Trophoblast cell (in vitro differentiated cells and primary cell): ENCODE results near the gene RNF168.

Experiments
- DNase-seq, 2 donors: peaks; one replicate each; pipeline ENCODE4 v3.0.0-alpha.2; 2016
- H2AFZ ChIP-seq: 2 replicates; pipeline ENCODE4 v1.6.1; 2013; ENCODE audit warnings: low read length, moderate library complexity, mild to moderate bottlenecking; ENCODE audit not compliant: insufficient read depth, poor library complexity
- H2AK5ac ChIP-seq: 2 replicates; pipeline ENCODE4 v1.6.1; 2013; ENCODE audit warnings: mild to moderate bottlenecking, low read length
- H2BK120ac ChIP-seq: 2 replicates; pipeline ENCODE4 v1.6.1; 2013; ENCODE audit warnings: low read length, mild to moderate bottlenecking, moderate library complexity; ENCODE audit not compliant: insufficient read depth, poor library complexity
- H2BK12ac ChIP-seq: 2 replicates; pipeline ENCODE4 v1.6.1; 2013; ENCODE audit warnings: mild to moderate bottlenecking, low read length, moderate library complexity
- H2BK5ac ChIP-seq: 2 replicates; pipeline ENCODE4 v1.6.1; 2013; ENCODE audit warnings: low read length, low read depth, moderate library complexity, mild to moderate bottlenecking; ENCODE audit not compliant: poor library complexity
- H3K14ac ChIP-seq: 2 replicates; pipeline ENCODE4 v1.6.1; 2013; ENCODE audit warnings: mild to moderate bottlenecking, low read length
- H3K18ac ChIP-seq: 2 replicates; pipeline ENCODE4 v1.6.1; 2013; ENCODE audit warnings: mild to moderate bottlenecking, low read length
- H3K23ac ChIP-seq: 2 replicates; pipeline ENCODE4 v1.6.1; 2013; ENCODE audit warnings: low read length
- H3K27ac ChIP-seq: 2 replicates; pipeline ENCODE4 v1.5.1; 2013; ENCODE audit warnings: low read depth, mild to moderate bottlenecking, inconsistent platforms, low read length, moderate library complexity
- H3K27me3 ChIP-seq: 2 replicates; pipeline ENCODE4 v1.6.1; 2013; ENCODE audit warnings: inconsistent platforms, mild to moderate bottlenecking, low read length, moderate library complexity; ENCODE audit not compliant: insufficient read depth
- H3K36me3 ChIP-seq, 2 experiments: 1 replicate in 1 of 2; 2 replicates in 1 of 2; pipeline ENCODE4 v1.6.1; 2013; ENCODE audit warnings: low read length in 2 of 2, mild to moderate bottlenecking in 2 of 2, moderate library complexity in 1 of 2; ENCODE audit not compliant: insufficient read depth in 2 of 2, control insufficient read depth in 1 of 2
- H3K4ac ChIP-seq: 2 replicates; pipeline ENCODE4 v1.6.1; 2013; ENCODE audit warnings: low read depth, mild to moderate bottlenecking, low read length, moderate library complexity
- H3K4me1 ChIP-seq, 2 experiments: 1 replicate in 1 of 2; 2 replicates in 1 of 2; pipeline ENCODE4 v1.6.1; 2013; ENCODE audit warnings: low read length in 2 of 2, mild to moderate bottlenecking in 2 of 2, moderate library complexity in 1 of 2; ENCODE audit not compliant: insufficient read depth in 2 of 2, control insufficient read depth in 1 of 2
- H3K4me2 ChIP-seq: 2 replicates; pipeline ENCODE4 v1.6.1; 2013; ENCODE audit warnings: inconsistent platforms, mild to moderate bottlenecking, low read length, moderate library complexity
- H3K4me3 ChIP-seq: 2 replicates; pipeline ENCODE4 v1.5.1; 2013; ENCODE audit warnings: mild to moderate bottlenecking, low read depth, low read length, inconsistent platforms
- H3K79me1 ChIP-seq: one replicate; pipeline ENCODE4 v1.6.1; 2013; ENCODE audit warnings: low read length
- H3K79me2 ChIP-seq: 2 replicates; pipeline ENCODE4 v1.6.1; 2013; ENCODE audit warnings: low read length, mild to moderate bottlenecking; ENCODE audit not compliant: control insufficient read depth, insufficient read depth, poor library complexity
- H3K9ac ChIP-seq: 2 replicates; pipeline ENCODE4 v1.6.1; 2013; ENCODE audit warnings: mild to moderate bottlenecking, low read length
- H3K9me3 ChIP-seq: 2 replicates; pipeline ENCODE4 v1.6.1; 2013; ENCODE audit warnings: low read depth, mild to moderate bottlenecking, control low read depth, inconsistent platforms, low read length; ENCODE audit not compliant: insufficient read depth
- H4K12ac ChIP-seq: 2 replicates; pipeline ENCODE4 v1.6.1; 2013; ENCODE audit warnings: low read depth, mild to moderate bottlenecking, low read length, moderate library complexity
- H4K8ac ChIP-seq: 2 replicates; pipeline ENCODE4 v1.6.1; 2013; ENCODE audit warnings: low read depth, mild to moderate bottlenecking, low read length, moderate library complexity
- H4K91ac ChIP-seq: one replicate; pipeline ENCODE4 v1.6.1; 2013; ENCODE audit warnings: low read depth, mild to moderate bottlenecking, low read length, moderate library complexity
- WGBS: extraction: QIAGEN DNeasy Blood & Tissue Kit; methylation state at CpG from one replicate; pipeline ENCODE4 v1.1.7; 2013; ENCODE audit warnings: missing lambda C conversion rate; ENCODE audit not compliant: insufficient read length, insufficient coverage; ENCODE audit errors: extremely low coverage; 5-methylcytosine and 5-hydroxymethylcytosine counted together

Gene RNF168

DNA sequence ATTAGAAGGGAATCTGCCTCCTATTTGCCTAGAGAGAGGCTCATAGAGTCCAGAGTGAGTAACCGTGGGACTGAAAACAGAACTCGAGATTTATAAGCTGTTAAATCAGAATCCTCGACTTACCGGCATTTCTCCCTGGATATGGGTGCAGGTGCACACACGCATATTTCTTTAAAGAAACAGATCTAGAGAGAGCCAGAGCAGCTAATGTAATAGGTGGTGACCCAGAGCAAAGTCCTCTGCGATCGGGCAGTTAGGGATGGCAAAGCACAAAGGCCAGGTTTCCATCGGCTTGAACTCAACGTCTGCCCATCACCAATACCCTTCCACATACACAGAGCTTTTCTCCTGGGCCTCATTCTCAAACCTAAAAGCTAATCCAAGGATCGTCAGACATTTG is 13.8 kb downstream of the RNF168 start:
- Histone ChIP-seq H3K4me2 (no peak overlapping the region), H2AK5ac (no peak overlapping the region), H4K8ac (no peak overlapping the region), H3K4me3 (no peak overlapping the region), H3K14ac (no peak overlapping the region), H3K23ac (no peak overlapping the region), H3K79me2 (peaks cover 5% of the 10 kb centered on the region), H2BK120ac (no peak overlapping the region), H3K27ac (no peak overlapping the region), H3K4ac (peak overlapping the region; percentile 52), H3K9me3 (no peaks in the 10 kb centered on the region), H3K79me1 (no peaks in the 10 kb centered on the region), H3K27me3 (no peaks in the 10 kb centered on the region), H3K36me3 (peaks cover 10 to 13% of the 10 kb centered on the region in 2 experiments), H2BK5ac (no peak overlapping the region), H2BK12ac (no peak overlapping the region), H3K9ac (no peak overlapping the region), H4K91ac (no peak overlapping the region), H2AFZ (no peak overlapping the region), H3K18ac (no peak overlapping the region), H3K4me1 (no peaks in the 10 kb centered on the region), H4K12ac (no peak overlapping the region)
- DNase-seq: no peak
- WGBS: no CpG with 5 or more reads among the region's 10 CpGs

DNA sequence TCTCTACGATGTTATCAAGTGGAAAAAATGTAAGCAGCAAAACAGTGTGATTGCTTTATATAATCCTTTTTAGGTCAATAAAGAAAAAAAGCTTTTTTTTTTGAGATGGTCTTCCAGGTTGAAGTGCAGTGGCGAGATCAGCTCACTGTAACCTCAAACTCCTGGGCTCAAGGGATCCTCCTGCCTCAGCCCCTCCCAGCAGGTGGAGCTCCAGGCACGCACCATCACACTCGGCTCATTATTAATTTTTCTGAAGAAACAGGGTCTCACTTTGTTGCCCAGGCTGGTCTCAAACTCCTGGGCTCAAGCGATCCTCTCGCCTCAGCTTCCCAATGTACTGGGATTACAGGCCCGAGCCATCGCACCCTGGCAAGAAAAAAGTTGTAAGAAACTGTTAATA is 17.3 kb downstream of the RNF168 start:
- H3K4ac ChIP-seq: no peak overlapping the region
- no peak overlapping the region for H4K8ac ChIP-seq
- WGBS: no CpG with 5 or more reads among the region's 8 CpGs

GRCh38 chr3:196477678-196478077 is 25.9 kb downstream of the RNF168 start:
- H2BK5ac ChIP-seq: no peak overlapping the region
- no CpG with 5 or more reads among the region's 4 CpGs for WGBS
- H3K23ac ChIP-seq: no peak overlapping the region
- no peaks in the 10 kb centered on the region for H3K79me1 ChIP-seq
- no peaks in the 10 kb centered on the region for H3K27me3 ChIP-seq
- peaks cover 35% of the 10 kb centered on the region in 2 experiments for H3K36me3 ChIP-seq
- no peak overlapping the region for H4K8ac ChIP-seq
- H2BK12ac ChIP-seq: no peak overlapping the region
- H3K4me2 ChIP-seq: no peak overlapping the region
- H3K9me3 ChIP-seq: no peaks in the 10 kb centered on the region
- H2AFZ ChIP-seq: no peak overlapping the region
- H3K27ac ChIP-seq: no peak overlapping the region
- H3K18ac ChIP-seq: no peak overlapping the region
- no peak overlapping the region for H3K14ac ChIP-seq
- no peaks in the 10 kb centered on the region for H3K79me2 ChIP-seq
- H3K4me3 ChIP-seq: no peak overlapping the region
- no peak for DNase-seq
- no peak overlapping the region for H4K12ac ChIP-seq
- H3K4me1 ChIP-seq: no peaks in the 10 kb centered on the region
- no peak overlapping the region for H3K9ac ChIP-seq
- no peak overlapping the region for H4K91ac ChIP-seq
- no peak overlapping the region for H3K4ac ChIP-seq
- H2BK120ac ChIP-seq: no peak overlapping the region
- H2AK5ac ChIP-seq: no peak overlapping the region

More for the DNA sequence above, 17.3 kb downstream of the RNF168 start:
- Histone ChIP-seq H3K36me3 (peaks cover 19 to 27% of the 10 kb centered on the region in 2 experiments), H2BK120ac (no peak overlapping the region), H3K27ac (no peak overlapping the region), H2AK5ac (no peak overlapping the region), H3K79me2 (no peaks in the 10 kb centered on the region), H4K12ac (no peak overlapping the region), H3K4me3 (no peak overlapping the region), H3K9ac (no peak overlapping the region), H3K18ac (no peak overlapping the region), H3K4me2 (no peak overlapping the region), H3K9me3 (peaks cover 3% of the 10 kb centered on the region), H3K79me1 (no peaks in the 10 kb centered on the region), H4K91ac (no peak overlapping the region), H2BK5ac (no peak overlapping the region), H3K14ac (no peak overlapping the region), H3K23ac (no peak overlapping the region), H2AFZ (no peak overlapping the region), H3K27me3 (no peaks in the 10 kb centered on the region), H2BK12ac (no peak overlapping the region), H3K4me1 (no peaks in the 10 kb centered on the region)
- DNase-seq: no peak

DNA sequence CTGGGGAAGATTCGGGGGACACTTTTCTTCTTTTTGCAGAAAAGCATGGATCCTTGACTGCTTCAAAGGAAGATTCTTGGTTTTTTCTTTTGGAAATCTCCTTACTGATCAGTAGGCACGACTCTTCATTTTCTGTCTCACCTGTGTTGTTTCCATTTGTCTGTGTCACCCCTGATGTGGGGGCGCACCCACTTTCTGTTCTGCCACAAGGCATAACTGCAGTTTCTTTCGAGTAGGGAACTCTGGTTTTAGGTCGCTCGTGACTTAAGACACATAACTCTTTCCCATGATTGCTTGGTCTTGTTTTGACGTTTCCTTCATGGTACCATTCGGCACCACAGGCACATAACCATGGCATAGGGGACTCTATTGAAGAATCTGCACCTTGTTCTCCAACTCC is 31.3 kb downstream of the RNF168 start:
- Histone ChIP-seq H3K23ac (no peak overlapping the region), H4K91ac (no peak overlapping the region), H3K79me1 (no peaks in the 10 kb centered on the region), H2BK12ac (no peak overlapping the region), H2BK5ac (no peak overlapping the region), H3K27ac (no peak overlapping the region), H2AFZ (no peak overlapping the region), H3K14ac (no peak overlapping the region), H3K4me3 (no peak overlapping the region), H2AK5ac (no peak overlapping the region), H4K12ac (no peak overlapping the region), H3K18ac (no peak overlapping the region), H3K36me3 (peaks cover 25 to 27% of the 10 kb centered on the region in 2 experiments), H3K4me1 (no peaks in the 10 kb centered on the region), H2BK120ac (no peak overlapping the region), H3K4me2 (no peak overlapping the region), H4K8ac (no peak overlapping the region), H3K9ac (no peak overlapping the region), H3K79me2 (no peaks in the 10 kb centered on the region), H3K27me3 (no peaks in the 10 kb centered on the region), H3K4ac (no peak overlapping the region), H3K9me3 (no peaks in the 10 kb centered on the region)
- no peak for DNase-seq
- WGBS: no CpG with 5 or more reads among the region's 8 CpGs
